ENCODE results near the gene GPC1.

Gene GPC1

GRCh38 chr2:240405684-240406313 is 29.7 kb upstream of the GPC1 start:
- no peaks in the 10 kb centered on the region for H3K27me3 ChIP-seq (ENCODE audit: control insufficient read depth, insufficient read depth, low read length)
- H3K9ac ChIP-seq (ENCODE audit: low read depth, low read length), result no peak overlapping the region
- H3K36me3 ChIP-seq (ENCODE audit: control insufficient read depth, insufficient read depth, low read length), result no peaks in the 10 kb centered on the region
- no peaks in the 10 kb centered on the region for H3K4me1 ChIP-seq (ENCODE audit: control insufficient read depth, insufficient read depth, low read length)
- H3K4me3 ChIP-seq (ENCODE audit: low read depth, low read length), result no peak overlapping the region
- H3K27ac ChIP-seq (ENCODE audit: low read depth, low read length), result no peak overlapping the region
- H3K9me3 ChIP-seq (ENCODE audit: control insufficient read depth, insufficient read depth, low read length), result no peaks in the 10 kb centered on the region

DNA sequence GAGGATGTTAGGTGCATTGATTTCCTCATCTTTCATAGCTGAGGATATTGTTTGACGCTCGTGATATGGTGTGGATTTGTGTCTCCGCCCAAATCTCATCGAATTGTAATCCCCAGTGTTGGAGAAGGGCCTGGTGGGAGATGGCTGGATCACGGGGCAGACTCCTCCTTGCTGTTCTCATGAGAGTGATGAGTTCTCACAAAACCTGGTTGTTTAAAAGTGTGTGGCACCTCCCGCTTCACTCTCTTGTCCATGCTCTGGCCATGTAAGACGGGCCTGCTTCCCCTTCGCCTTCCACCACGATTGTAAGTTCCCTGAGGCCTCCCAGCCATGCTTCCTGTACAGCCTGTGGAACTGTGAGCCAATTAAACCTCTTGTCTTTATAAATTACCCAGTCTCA is 28.4 kb upstream of the GPC1 start:
- Histone ChIP-seq H3K27me3 (ENCODE audit: control insufficient read depth, insufficient read depth, low read length) (no peaks in the 10 kb centered on the region), H3K4me3 (ENCODE audit: low read depth, low read length) (no peak overlapping the region), H3K4me1 (ENCODE audit: control insufficient read depth, insufficient read depth, low read length) (no peaks in the 10 kb centered on the region), H3K36me3 (ENCODE audit: control insufficient read depth, insufficient read depth, low read length) (no peaks in the 10 kb centered on the region), H3K9ac (ENCODE audit: low read depth, low read length) (no peak overlapping the region), H3K9me3 (ENCODE audit: control insufficient read depth, insufficient read depth, low read length) (no peaks in the 10 kb centered on the region), H3K27ac (ENCODE audit: low read depth, low read length) (no peak overlapping the region)

- no peaks in the 10 kb centered on the region for H3K9me3 ChIP-seq (ENCODE audit: control insufficient read depth, insufficient read depth, low read length)
- H3K4me1 ChIP-seq (ENCODE audit: control insufficient read depth, insufficient read depth, low read length), result no peaks in the 10 kb centered on the region
- no peaks in the 10 kb centered on the region for H3K36me3 ChIP-seq (ENCODE audit: control insufficient read depth, insufficient read depth, low read length)
- H3K4me3 ChIP-seq (ENCODE audit: low read depth, low read length), result no peak overlapping the region
- H3K27ac ChIP-seq (ENCODE audit: low read depth, low read length), result no peak overlapping the region
- H3K27me3 ChIP-seq (ENCODE audit: control insufficient read depth, insufficient read depth, low read length), result no peaks in the 10 kb centered on the region
- no peak overlapping the region for H3K9ac ChIP-seq (ENCODE audit: low read depth, low read length)
Measured at GRCh38 chr2:240410004-240410403, 25.5 kb upstream of the GPC1 start.

DNA sequence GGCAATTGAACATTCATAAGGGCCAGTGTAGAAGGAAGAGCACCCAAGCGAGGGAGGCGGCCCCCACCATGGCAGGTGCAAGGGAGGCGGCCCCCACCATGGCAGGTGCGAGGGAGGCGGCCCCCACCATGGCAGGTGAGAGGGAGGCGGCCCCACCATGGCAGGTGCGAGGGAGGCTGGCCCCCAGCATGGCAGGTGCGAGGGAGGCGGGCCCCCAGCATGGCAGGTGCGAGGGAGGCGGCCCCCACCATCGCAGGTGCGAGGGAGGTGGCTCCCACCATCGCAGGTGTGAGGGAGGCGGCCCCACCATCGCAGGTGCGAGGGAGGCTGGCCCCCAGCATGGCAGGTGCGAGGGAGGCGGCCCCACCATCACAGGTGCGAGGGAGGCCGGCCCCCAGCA is 24.7 kb upstream of the GPC1 start:
- Histone ChIP-seq H3K27ac (ENCODE audit: low read depth, low read length) (no peak overlapping the region), H3K9me3 (ENCODE audit: control insufficient read depth, insufficient read depth, low read length) (no peaks in the 10 kb centered on the region), H3K36me3 (ENCODE audit: control insufficient read depth, insufficient read depth, low read length) (no peaks in the 10 kb centered on the region), H3K4me1 (ENCODE audit: control insufficient read depth, insufficient read depth, low read length) (no peaks in the 10 kb centered on the region), H3K9ac (ENCODE audit: low read depth, low read length) (no peak overlapping the region), H3K4me3 (ENCODE audit: low read depth, low read length) (no peak overlapping the region), H3K27me3 (ENCODE audit: control insufficient read depth, insufficient read depth, low read length) (no peaks in the 10 kb centered on the region)

- Histone ChIP-seq H3K27me3 (ENCODE audit: control insufficient read depth, insufficient read depth, low read length) (no peaks in the 10 kb centered on the region), H3K9me3 (ENCODE audit: control insufficient read depth, insufficient read depth, low read length) (no peaks in the 10 kb centered on the region), H3K36me3 (ENCODE audit: control insufficient read depth, insufficient read depth, low read length) (no peaks in the 10 kb centered on the region), H3K4me1 (ENCODE audit: control insufficient read depth, insufficient read depth, low read length) (no peaks in the 10 kb centered on the region), H3K27ac (ENCODE audit: low read depth, low read length) (no peak overlapping the region), H3K9ac (ENCODE audit: low read depth, low read length) (no peak overlapping the region), H3K4me3 (ENCODE audit: low read depth, low read length) (no peak overlapping the region)
Measured at GRCh38 chr2:240411261-240412160, 24.0 kb upstream of the GPC1 start.

DNA sequence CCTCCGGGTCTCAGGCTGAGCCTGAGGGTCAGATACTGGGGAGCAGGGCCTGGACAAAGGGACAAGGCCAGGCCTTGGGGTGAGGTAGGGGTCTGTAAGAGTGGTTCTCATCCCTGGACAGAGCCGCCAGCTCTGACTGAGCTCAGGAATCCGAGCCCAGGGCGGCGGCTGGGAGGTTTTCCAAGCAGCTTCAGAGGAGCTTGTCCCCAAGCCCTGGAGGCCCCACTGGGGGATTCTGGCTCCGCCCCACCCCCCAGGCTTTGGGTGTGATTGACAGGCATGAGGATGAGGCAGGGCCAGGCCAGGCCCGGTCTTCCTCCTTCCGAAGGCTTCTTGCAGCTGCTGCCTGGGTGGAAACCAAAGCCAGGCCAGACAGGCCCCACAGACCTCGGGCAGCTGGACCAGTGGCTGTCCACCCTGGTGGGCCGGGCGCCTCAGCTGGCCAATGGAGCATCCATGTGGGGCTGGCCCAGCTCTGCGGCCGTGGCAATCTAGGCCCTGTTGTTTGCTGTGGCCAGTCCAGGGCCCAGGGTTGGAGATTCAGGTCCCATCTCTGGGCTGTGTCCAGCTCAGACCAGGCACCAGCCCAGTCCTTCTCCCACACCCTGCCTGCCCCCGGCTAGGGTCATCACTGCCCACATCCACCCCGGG is 23.1 kb upstream of the GPC1 start:
- Histone ChIP-seq H3K27me3 (ENCODE audit: control insufficient read depth, insufficient read depth, low read length) (no peaks in the 10 kb centered on the region), H3K27ac (ENCODE audit: low read depth, low read length) (no peak overlapping the region), H3K36me3 (ENCODE audit: control insufficient read depth, insufficient read depth, low read length) (no peaks in the 10 kb centered on the region), H3K9ac (ENCODE audit: low read depth, low read length) (no peak overlapping the region), H3K4me1 (ENCODE audit: control insufficient read depth, insufficient read depth, low read length) (no peaks in the 10 kb centered on the region), H3K4me3 (ENCODE audit: low read depth, low read length) (no peak overlapping the region), H3K9me3 (ENCODE audit: control insufficient read depth, insufficient read depth, low read length) (no peaks in the 10 kb centered on the region)

DNA sequence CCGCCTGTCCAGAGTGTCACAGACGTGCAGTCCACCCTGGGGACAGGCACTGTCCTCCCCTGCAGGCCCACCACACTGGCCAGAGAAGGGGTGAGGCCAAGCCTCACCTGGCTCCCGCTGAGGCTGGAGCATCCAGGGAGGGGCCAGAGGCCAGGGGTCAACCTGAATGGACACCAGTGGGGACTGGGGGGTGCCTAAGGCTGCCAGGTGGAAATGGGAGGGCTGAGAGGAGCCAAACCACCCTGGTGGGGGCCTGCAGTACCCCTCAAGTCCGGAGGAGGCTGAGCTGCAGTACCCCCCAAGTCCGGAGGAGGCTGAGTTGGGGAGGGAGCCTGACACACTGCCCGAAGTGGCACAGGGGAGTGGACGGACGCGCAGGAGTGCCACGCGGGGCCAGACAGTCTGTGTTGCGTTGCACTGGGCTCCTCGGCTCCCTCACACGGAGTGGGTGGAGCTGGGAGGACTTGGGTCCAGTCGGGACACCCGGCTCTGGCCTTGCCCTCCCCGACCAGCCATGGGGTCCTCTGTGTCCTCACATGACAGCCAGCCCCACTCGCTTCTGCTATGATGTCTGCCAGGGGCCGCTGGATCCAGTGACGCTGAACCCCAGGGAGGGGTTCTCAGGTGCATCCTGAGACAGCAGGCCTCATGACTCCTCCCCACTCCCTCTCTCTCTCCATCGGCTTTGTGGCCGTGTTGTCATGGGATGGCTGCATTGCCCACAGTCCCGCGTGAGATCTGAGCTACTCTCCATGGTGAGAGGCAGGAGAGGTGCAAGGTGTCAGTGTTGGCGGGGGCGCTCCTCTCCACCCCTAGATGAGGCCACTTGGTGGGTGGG is 22.3 kb upstream of the GPC1 start:
- Histone ChIP-seq H3K4me1 (ENCODE audit: control insufficient read depth, insufficient read depth, low read length) (no peaks in the 10 kb centered on the region), H3K27ac (ENCODE audit: low read depth, low read length) (no peak overlapping the region), H3K9me3 (ENCODE audit: control insufficient read depth, insufficient read depth, low read length) (peaks cover under 1% of the 10 kb centered on the region; the same call in 1 of the 2 replicates), H3K4me3 (ENCODE audit: low read depth, low read length) (no peak overlapping the region), H3K27me3 (ENCODE audit: control insufficient read depth, insufficient read depth, low read length) (no peaks in the 10 kb centered on the region), H3K9ac (ENCODE audit: low read depth, low read length) (no peak overlapping the region), H3K36me3 (ENCODE audit: control insufficient read depth, insufficient read depth, low read length) (no peaks in the 10 kb centered on the region)

GRCh38 chr2:240413813-240414429 is 21.5 kb upstream of the GPC1 start:
- no peaks in the 10 kb centered on the region for H3K4me1 ChIP-seq (ENCODE audit: control insufficient read depth, insufficient read depth, low read length)
- no peaks in the 10 kb centered on the region for H3K36me3 ChIP-seq (ENCODE audit: control insufficient read depth, insufficient read depth, low read length)
- no peak overlapping the region for H3K4me3 ChIP-seq (ENCODE audit: low read depth, low read length)
- H3K9ac ChIP-seq (ENCODE audit: low read depth, low read length), result no peak overlapping the region
- H3K9me3 ChIP-seq (ENCODE audit: control insufficient read depth, insufficient read depth, low read length), result peaks cover 8% of the 10 kb centered on the region
- H3K27ac ChIP-seq (ENCODE audit: low read depth, low read length), result no peak overlapping the region
- no peaks in the 10 kb centered on the region for H3K27me3 ChIP-seq (ENCODE audit: control insufficient read depth, insufficient read depth, low read length)

DNA sequence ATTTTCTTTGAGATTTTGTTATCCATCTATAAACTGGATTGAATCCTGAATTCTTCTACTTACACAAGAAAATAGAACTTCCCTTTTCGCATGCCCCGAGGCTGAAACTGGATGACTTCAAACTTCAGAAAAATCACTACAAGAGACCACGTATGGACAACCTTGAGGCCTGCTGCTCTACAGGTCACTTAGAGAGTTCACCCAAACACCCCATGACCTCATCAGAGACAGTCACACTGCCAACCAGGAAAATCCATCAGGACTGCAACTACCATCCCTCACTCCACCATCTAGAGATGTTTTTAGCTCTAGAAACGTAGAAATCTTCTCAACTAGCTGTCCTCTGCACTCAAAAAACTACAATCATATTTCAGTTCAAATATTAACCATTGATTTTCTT is 18.6 kb upstream of the GPC1 start:
- Histone ChIP-seq H3K36me3 (ENCODE audit: control insufficient read depth, insufficient read depth, low read length) (no peaks in the 10 kb centered on the region), H3K9me3 (ENCODE audit: control insufficient read depth, insufficient read depth, low read length) (peaks cover 35% of the 10 kb centered on the region), H3K27me3 (ENCODE audit: control insufficient read depth, insufficient read depth, low read length) (no peaks in the 10 kb centered on the region), H3K4me1 (ENCODE audit: control insufficient read depth, insufficient read depth, low read length) (no peaks in the 10 kb centered on the region), H3K4me3 (ENCODE audit: low read depth, low read length) (no peak overlapping the region), H3K27ac (ENCODE audit: low read depth, low read length) (no peak overlapping the region), H3K9ac (ENCODE audit: low read depth, low read length) (no peak overlapping the region)

DNA sequence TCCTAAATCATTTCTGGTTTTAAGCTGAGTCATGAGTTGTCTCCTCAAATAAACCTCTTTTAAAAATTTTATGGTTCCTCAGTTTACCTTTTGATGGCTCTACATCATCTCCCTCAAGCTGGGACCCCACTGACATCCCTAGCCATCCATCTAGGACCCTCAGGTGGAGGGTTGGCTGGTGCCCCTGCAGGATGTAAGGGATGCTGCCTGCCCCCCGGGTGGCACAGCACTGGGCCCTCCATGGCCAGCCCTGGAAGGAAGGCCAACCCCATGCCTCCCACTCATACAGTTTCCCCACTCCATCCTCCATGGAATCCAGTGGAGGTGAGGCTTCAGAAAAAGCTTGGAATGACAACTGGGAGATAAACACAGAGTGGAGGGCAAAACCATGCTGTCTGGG is 17.2 kb upstream of the GPC1 start:
- H3K4me1 ChIP-seq (ENCODE audit: control insufficient read depth, insufficient read depth, low read length), result no peaks in the 10 kb centered on the region
- no peak overlapping the region for H3K4me3 ChIP-seq (ENCODE audit: low read depth, low read length)
- H3K9ac ChIP-seq (ENCODE audit: low read depth, low read length), result no peak overlapping the region
- no peaks in the 10 kb centered on the region for H3K27me3 ChIP-seq (ENCODE audit: control insufficient read depth, insufficient read depth, low read length)
- H3K27ac ChIP-seq (ENCODE audit: low read depth, low read length), result no peak overlapping the region
- peaks cover 36% of the 10 kb centered on the region for H3K9me3 ChIP-seq (ENCODE audit: control insufficient read depth, insufficient read depth, low read length)
- no peaks in the 10 kb centered on the region for H3K36me3 ChIP-seq (ENCODE audit: control insufficient read depth, insufficient read depth, low read length)

Measured in HUES48 (cell line).